OCI-LY7 (cell line): ENCODE results near the gene SYNPO2.

Experiments
- EZH2phosphoT487 ChIP-seq: fragments of 200-600 bp; sonication (generic); IDR thresholded peaks from 2 replicates; pipeline ENCODE4 v1.6.1; 2018; ENCODE audit warnings: low read depth, borderline replicate concordance, mild to moderate bottlenecking, mixed run types, antibody characterized with exemption, low read length, moderate library complexity, mixed read lengths
- TF ChIP-seq, protein P1 (sequence below): fragments of 200-600 bp; sonication (generic); conservative IDR thresholded peaks from 2 replicates; pipeline ENCODE4 v1.5.1; 2014; ENCODE audit warnings: mild to moderate bottlenecking, antibody characterized with exemption, low read length, moderate library complexity, mixed read lengths

- TF ChIP-seq, protein P1, sequence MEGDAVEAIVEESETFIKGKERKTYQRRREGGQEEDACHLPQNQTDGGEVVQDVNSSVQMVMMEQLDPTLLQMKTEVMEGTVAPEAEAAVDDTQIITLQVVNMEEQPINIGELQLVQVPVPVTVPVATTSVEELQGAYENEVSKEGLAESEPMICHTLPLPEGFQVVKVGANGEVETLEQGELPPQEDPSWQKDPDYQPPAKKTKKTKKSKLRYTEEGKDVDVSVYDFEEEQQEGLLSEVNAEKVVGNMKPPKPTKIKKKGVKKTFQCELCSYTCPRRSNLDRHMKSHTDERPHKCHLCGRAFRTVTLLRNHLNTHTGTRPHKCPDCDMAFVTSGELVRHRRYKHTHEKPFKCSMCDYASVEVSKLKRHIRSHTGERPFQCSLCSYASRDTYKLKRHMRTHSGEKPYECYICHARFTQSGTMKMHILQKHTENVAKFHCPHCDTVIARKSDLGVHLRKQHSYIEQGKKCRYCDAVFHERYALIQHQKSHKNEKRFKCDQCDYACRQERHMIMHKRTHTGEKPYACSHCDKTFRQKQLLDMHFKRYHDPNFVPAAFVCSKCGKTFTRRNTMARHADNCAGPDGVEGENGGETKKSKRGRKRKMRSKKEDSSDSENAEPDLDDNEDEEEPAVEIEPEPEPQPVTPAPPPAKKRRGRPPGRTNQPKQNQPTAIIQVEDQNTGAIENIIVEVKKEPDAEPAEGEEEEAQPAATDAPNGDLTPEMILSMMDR = no peak
- TF ChIP-seq EZH2phosphoT487 = no peak
These were observed 69.2 kb downstream of the SYNPO2 start for GRCh38 chr4:118957722-118958445.
